LHCN-M2 (cell line): Measurements from ENCODE around the gene CD99. TPM values are rescaled to one million over a fixed set of nuclear protein-coding genes. Genes with fewer than 3 reads are reported as not detected.

Source experiments
- DNase-seq: peaks from one replicate; pipeline ENCODE4 v3.0.0-alpha.2; 2012; ENCODE audit warnings: low read depth
- polyA plus RNA-seq: library from polyadenylated mRNA; unstranded; fragments of >200 nt; gene quantifications from one replicate; pipeline ENCODE4 v1.2.1, GENCODE V29; 2012; ENCODE audit warnings: missing spikeins
- total RNA-seq: library from RNA; depleted of rRNA; stranded (reverse); fragments of >200 nt; gene quantifications from 2 replicates; pipeline ENCODE4 v1.2.3, GENCODE V29; 2014; rRNA removed

Gene CD99, protein sequence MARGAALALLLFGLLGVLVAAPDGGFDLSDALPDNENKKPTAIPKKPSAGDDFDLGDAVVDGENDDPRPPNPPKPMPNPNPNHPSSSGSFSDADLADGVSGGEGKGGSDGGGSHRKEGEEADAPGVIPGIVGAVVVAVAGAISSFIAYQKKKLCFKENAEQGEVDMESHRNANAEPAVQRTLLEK
- total RNA-seq: 282 and 322 TPM in 2 replicates
- polyA plus RNA-seq: 630 TPM

- peak; percentile 87 for DNase-seq
Observed at GRCh38 chrX:2690856-2691542, at the start of gene CD99. Gene CD99, plus strand, starts transcription at chrX:2691295. Its CDS starts 66 bp downstream, at chrX:2691361.

DNA sequence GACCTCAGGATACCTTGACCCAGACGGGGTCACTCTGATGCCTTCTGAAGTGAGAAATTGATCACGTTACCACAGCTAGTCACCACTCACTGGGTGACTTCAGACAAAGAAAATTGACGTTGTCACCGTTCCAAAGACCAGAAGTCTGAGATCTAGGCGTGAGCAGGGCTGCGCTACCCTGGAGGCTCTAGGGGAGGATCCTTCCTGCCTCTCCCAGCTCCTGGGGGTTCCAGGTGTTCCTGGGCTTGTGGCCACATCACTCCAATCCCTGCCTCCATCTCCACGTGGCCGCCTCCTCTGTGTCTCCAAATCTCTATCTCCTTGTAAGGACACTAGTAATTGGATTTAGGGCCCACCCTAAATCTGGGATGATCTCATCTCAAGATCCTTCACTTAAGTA is 48.9 kb upstream of the CD99 start:
- DNase-seq: no peak

DNA sequence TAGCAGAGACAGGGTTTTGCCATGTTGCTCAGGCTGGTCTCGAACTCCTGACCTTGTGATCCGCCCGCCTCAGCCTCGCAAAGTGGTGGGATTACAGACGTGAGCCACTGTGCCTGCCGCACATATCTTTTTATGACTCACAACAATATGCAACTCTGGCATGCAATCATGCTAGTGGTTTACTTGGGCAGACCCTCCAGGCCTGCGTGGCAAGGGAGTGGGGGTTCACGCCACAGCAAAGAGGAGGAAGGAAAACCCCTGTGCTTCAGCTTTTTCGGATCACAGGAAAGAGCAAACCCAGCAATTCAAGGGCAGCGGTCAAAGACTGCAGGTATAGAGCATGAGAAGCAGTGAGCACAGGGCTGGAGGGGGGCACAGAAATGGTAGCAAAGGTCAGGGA is 48.3 kb upstream of the CD99 start:
- DNase-seq: no peak

DNA sequence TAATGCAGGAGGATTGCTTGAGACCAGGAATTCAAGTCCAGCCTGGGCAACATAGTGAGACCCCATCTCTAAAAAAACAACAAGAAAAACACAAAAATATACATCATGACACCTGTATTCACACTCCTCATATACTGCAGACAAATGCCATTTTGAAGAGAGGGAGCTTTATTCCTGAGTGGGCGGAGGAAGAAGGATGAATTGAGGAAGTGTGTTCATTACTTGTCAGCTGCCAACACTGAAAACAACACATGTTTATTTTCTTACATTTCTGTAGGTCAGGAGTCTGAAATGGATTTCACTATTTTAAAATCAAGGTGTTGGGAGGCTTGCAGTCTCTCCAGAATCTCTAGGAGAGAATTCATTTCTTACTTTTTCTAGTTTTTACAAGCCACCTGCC is 47.2 kb upstream of the CD99 start:
- DNase-seq: no peak

GRCh38 chrX:2645563-2645962 is 45.5 kb upstream of the CD99 start:
- no peak for DNase-seq

DNA sequence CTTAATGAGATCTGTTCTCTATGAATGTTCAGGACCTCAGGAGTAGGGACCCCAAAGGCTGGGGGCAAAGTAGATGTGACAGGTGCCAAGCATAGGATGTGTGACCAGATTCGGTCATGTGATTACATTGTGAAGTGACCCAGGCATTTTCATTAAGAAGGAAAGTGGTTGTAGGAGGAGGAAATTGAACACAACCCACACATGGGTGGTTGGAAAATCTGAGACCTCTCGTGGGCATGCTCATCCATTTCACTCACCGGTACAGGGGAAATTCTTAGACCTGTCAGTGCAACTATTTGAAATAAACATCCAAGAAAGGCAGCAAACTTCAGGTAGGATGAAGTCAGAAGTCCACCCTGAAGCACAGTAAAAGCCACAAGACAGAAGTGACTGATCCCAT is 43.5 kb upstream of the CD99 start:
- no peak for DNase-seq

DNA sequence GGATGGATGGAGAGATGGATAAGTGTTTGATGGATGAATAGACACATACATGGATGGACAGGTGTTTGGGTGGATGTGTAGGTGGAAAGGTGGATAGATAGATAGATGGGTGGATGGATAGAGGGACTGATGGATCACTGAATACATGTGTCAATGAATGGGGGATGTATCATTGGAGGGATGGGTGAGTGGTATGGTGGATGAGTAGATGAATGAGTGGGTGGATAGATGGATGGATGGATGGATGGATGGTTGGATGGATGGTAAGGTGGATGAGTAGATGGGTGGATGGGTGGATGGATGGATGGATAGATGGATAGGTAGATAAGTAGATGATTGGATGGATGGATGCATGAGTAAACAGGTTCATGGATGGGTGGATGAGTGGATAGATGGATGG is 41.1 kb upstream of the CD99 start:
- no peak for DNase-seq

DNA sequence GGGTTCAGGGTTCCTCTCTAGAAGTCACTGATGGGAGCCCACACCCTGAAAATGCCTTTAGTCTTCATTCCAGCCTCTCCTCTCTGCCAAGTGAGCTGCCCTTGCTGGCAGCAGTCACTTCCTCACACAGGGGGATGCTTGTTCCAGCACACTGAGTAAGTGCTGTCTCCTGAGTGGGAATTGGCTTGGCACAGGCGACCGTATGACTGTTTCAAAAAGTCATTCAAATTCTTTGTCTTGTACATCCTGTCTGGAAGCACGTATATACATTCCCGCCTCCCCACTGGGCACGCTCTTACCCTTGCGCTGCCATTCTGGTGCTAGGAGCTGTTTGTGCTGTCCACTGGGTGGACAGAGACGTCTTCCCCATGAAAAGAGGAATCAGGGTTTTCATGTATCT is 40.2 kb upstream of the CD99 start:
- DNase-seq: no peak

DNA sequence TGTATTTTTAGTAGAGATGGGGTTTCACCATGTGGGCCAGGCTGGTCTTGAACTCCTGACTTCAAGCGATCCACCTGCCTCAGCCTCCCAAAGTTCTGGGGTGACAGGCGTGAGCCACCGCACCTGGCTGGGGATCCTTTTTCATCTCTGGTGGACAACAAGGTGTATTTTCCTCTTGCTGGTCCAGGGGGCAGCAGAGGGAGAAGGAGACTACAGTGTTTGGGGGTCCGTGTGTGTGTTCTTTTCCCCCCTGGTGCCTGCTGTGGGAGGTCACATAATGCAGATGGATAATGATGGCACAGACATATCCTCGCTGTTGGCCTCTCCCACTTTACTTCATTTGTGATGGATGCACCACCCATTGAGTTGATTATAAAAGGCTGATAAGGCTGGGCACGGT is 39.0 kb upstream of the CD99 start:
- DNase-seq: no peak

GRCh38 chrX:2654436-2655340 is 36.4 kb upstream of the CD99 start:
- no peak for DNase-seq

DNA sequence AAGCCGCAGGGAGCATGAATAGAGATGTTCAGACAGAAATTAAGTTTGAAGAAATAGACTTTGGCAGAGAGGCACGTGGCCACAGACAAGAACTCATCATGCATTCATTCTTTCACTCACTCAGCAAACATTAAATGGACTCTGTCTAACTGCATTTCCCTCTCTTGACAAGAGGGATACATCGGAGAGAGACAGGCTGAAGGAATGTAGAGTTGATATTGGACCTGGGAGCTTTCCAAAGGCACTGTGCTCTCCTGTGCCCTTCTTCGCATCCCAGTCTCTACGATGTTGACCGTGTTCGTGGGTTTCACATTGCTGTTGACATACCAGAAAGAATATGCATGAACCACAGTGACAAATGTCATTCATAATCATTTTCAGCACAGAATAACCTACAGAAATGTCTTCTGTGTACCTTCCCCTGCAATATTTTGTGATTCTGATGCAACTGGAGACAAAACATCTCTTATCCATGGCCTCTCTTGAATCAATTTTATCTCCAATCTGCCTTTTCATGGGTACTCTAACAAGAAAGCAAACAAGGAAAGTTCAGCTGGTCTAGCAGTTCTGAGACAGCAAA is 34.7 kb upstream of the CD99 start:
- no peak for DNase-seq

- no peak for DNase-seq
Observed at GRCh38 chrX:2657532-2658113, 33.5 kb upstream of the CD99 start.

GRCh38 chrX:2658585-2659292 is 32.4 kb upstream of the CD99 start:
- no peak for DNase-seq

DNA sequence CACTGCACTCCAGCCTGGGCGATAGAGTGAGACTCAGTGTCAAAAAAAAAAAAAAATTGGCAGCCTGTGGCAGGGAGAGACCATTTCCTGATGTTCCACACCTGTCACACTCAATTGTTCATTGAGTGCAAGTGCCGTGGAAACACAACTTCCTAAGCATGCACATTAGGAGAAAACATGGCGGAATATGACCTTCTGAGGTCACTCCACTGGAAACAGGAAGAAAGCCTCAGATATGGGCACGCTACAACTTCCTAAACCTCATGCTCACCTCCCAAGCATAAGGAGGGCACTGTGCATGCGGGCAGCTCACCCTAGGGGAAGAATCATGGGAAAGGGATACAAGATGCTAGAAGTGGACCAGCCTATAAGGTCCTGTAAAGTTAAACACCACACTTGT is 28.5 kb upstream of the CD99 start:
- no peak for DNase-seq

DNA sequence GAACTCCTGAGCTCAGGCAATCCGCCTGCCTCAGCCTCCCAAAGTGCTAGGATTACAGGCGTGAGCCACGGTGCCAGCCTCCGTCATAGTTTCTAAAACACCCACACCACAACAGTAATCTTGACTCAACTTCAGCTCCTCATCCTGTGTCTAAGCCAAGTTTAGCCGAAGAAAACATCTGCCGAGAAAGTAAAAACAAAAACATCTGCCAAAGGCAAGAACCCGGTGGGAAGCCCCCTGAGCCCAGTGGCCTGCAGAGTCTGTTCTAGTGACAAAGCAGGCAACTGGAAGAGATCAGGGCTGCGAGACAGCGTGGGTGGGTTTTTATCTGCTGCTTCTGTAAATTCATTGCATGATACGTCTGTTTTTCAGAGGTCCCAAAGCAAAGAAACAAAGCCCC is 26.6 kb upstream of the CD99 start:
- peak; percentile 31 for DNase-seq

DNA sequence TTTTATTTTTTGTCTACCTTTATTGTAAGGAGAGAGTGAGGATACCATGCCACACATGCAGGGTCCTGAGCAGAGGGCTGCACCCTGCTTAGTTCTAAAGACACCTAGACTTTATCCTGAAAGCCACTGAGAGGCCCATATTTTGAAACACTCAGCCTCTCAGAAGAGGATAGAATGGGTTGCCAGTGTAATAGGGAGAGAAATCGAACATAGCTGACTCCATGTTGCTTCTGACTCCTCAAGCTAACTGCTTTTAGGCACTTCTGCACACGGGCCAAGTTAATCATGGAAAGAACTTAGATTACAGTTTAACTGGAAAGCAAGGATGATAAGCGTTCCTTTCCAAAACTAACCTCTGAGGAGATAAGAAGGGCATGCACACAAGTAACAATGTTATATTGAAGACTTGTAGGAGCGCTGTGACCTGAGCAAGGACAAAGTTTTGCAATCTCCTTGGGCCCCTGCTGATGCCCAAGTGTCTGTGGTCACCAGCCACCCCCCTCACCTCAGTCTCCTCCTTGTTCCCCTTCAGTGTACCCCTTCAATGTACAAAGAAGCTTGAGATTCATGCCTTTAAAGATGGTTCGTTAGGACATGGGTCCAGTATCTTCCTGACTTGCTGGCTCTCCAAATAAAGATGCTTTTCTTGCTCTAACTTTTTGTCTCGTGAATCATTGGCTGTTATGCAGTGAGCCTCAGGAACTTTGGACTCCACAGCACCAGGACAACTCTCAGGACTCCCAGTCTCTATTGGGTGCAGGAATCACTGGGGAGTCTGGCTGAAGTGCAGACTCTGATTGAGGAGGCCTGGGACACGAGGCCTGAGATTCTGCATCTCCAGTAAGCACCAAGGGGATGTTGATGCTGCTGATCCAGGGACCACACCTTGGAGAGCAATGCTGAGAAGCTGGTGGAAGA is 25.4 kb upstream of the CD99 start:
- no peak for DNase-seq

- no peak for DNase-seq
Observed at GRCh38 chrX:2666491-2666890, 24.6 kb upstream of the CD99 start.

DNA sequence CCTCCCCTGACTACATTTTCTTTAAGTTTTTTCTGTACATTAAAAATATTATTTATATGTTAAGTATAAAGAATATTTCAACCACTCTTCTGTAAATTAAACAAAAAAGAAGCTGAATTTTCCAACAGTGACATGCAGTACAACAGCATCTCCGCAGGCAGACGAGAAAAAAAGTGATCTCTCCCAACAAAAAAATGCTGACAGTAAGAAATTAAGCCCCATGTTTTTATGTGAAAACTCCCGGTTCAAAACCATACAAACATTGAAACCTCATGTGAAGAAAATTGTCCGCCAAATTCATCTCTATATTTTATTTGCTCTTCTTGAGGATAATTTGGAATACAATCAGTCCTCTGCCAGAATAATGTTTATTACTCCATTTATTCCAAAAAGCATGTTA is 20.1 kb upstream of the CD99 start:
- no peak for DNase-seq

DNA sequence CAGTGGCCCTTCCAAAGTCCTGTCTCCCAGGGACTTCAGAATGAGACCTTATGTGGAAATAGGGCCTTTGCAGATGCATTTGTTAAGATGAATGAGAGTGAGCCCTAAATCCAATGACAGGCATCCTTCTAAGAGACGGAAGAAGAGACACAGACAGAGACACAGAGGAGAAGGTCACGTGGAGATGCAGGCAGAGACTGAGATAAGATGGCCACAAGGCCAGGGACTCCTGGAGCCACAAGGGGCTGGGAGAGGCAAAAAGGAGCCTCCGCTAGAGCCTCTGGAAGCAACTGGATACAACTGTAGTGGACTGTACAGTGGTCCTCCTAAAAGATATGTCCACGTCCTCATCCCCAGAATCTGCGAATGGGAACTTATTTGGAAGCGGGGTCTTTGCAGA is 19.0 kb upstream of the CD99 start:
- no peak for DNase-seq

GRCh38 chrX:2673611-2674010 is 17.5 kb upstream of the CD99 start:
- no peak for DNase-seq
